Ectodermal cell (in vitro differentiated cells): ENCODE results near the gene PPP1R14B.

ENCODE experiments used
- H3K27ac ChIP-seq: 2 replicates; pipeline ENCODE4 v1.7.0; 2013; ENCODE audit warnings: mild to moderate bottlenecking, low read depth, low read length; ENCODE audit not compliant: insufficient read depth, poor library complexity, severe bottlenecking
- H3K27me3 ChIP-seq: 2 replicates; pipeline ENCODE4 v1.7.0; 2013; ENCODE audit warnings: mild to moderate bottlenecking, low read length; ENCODE audit not compliant: insufficient read depth, control insufficient read depth, poor library complexity, severe bottlenecking
- H3K36me3 ChIP-seq: one replicate; pipeline ENCODE4 v1.7.0; 2013; ENCODE audit warnings: low read length; ENCODE audit not compliant: control insufficient read depth, insufficient read depth
- H3K4me1 ChIP-seq: one replicate; pipeline ENCODE4 v1.7.0; 2013; ENCODE audit warnings: low read length; ENCODE audit not compliant: control insufficient read depth, insufficient read depth
- H3K4me3 ChIP-seq: 2 replicates; pipeline ENCODE4 v1.7.0; 2013; ENCODE audit warnings: low read depth, low read length, control low read depth; ENCODE audit not compliant: insufficient read depth
- H3K9me3 ChIP-seq: 2 replicates; pipeline ENCODE4 v1.7.0; 2013; ENCODE audit warnings: mild to moderate bottlenecking, low read length, moderate library complexity; ENCODE audit not compliant: control insufficient read depth
- WGBS, 2 experiments: methylation state at CpG; one replicate each; pipeline ENCODE4 v1.1.7; 2013; ENCODE audit warnings: missing lambda C conversion rate in 2 of 2; 5-methylcytosine and 5-hydroxymethylcytosine counted together

The PPP1R14B gene

DNA sequence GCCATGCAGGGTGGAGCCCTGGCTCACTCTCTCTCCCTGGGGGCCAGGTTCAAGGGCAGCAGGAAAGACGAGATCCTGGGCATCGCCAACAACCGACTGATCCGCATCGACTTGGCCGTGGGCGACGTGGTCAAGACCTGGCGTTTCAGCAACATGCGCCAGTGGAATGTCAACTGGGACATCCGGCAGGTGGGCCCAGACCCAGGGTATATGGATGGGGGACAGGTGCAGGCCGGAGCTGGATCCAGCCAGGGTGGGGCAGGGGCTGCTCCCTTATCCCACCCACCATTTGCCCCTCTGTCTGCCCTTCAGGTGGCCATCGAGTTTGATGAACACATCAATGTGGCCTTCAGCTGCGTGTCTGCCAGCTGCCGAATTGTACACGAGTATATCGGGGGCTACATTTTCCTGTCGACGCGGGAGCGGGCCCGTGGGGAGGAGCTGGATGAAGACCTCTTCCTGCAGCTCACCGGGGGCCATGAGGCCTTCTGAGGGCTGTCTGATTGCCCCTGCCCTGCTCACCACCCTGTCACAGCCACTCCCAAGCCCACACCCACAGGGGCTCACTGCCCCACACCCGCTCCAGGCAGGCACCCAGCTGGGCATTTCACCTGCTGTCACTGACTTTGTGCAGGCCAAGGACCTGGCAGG is 23.6 kb downstream of the PPP1R14B start:
- Histone ChIP-seq H3K27me3 (no peaks in the 10 kb centered on the region), H3K4me3 (no peak overlapping the region), H3K4me1 (peaks cover 15% of the 10 kb centered on the region), H3K36me3 (no peaks in the 10 kb centered on the region), H3K27ac (no peak overlapping the region), H3K9me3 (no peaks in the 10 kb centered on the region)
- WGBS, 2 experiments: 95% methylated on average over 24 of the region's 24 CpGs

DNA sequence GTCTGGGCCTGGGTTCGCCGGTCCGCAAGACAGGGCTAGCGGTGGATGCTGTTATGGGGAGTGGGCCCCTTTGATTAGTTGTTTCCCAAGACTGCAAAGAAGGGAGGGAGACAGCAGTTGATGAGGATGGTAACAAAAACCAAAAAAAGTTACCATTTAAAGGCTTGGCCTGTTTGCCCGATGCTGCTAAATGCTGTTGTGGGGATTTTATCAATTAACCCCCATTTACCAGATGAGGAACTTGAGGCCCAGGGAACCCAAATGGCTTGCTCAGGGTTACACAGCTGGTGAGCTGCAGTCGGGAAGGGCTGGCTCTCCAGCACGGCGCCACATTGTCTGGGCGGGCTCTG is 24.1 kb downstream of the PPP1R14B start:
- no peaks in the 10 kb centered on the region for H3K9me3 ChIP-seq
- WGBS, 2 experiments: 88 to 90% methylated on average over 9 of the region's 9 CpGs
- no peaks in the 10 kb centered on the region for H3K27me3 ChIP-seq
- no peaks in the 10 kb centered on the region for H3K36me3 ChIP-seq
- no peak overlapping the region for H3K4me3 ChIP-seq
- no peak overlapping the region for H3K27ac ChIP-seq
- peaks cover 15% of the 10 kb centered on the region for H3K4me1 ChIP-seq

DNA sequence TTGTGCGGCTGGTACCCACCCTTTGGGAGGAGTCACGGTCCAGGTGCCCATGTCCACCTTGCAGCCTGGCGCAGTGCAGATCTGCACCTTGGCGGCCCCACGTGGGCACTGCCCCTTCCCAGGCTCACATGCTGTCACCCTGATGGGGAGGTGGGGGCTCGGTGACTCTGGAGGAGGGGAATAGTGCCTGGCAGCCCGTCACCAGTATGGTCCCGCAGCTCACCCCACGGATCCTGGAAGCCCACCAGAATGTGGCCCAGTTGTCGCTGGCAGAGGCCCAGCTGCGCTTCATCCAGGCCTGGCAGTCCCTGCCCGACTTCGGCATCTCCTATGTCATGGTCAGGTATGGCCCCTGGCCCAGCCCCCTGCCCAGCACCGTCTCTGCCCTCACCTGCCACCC is 25.9 kb downstream of the PPP1R14B start:
- peaks cover 2% of the 10 kb centered on the region for H3K4me1 ChIP-seq
- no peaks in the 10 kb centered on the region for H3K9me3 ChIP-seq
- no peak overlapping the region for H3K27ac ChIP-seq
- H3K36me3 ChIP-seq: no peaks in the 10 kb centered on the region
- H3K27me3 ChIP-seq: no peaks in the 10 kb centered on the region
- 94 to 95% methylated on average over 14 of the region's 14 CpGs for WGBS, 2 experiments
- no peak overlapping the region for H3K4me3 ChIP-seq

DNA sequence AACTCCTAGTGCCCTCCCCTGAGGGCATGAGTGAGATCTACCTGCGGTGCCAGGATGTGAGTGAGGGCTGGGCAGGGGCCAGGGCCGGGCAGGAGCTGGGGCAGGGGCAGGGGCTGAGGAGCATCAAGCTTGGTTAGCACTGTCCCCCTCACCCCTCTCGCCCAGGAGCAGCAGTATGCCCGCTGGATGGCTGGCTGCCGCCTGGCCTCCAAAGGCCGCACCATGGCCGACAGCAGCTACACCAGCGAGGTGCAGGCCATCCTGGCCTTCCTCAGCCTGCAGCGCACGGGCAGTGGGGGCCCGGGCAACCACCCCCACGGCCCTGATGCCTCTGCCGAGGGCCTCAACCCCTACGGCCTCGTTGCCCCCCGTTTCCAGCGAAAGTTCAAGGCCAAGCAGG is 26.5 kb downstream of the PPP1R14B start:
- H3K27ac ChIP-seq: no peak overlapping the region
- no peaks in the 10 kb centered on the region for H3K9me3 ChIP-seq
- H3K27me3 ChIP-seq: no peaks in the 10 kb centered on the region
- H3K36me3 ChIP-seq: no peaks in the 10 kb centered on the region
- no peaks in the 10 kb centered on the region for H3K4me1 ChIP-seq
- WGBS, 2 experiments: 93 to 94% methylated on average over 17 of the region's 17 CpGs
- H3K4me3 ChIP-seq: no peak overlapping the region

DNA sequence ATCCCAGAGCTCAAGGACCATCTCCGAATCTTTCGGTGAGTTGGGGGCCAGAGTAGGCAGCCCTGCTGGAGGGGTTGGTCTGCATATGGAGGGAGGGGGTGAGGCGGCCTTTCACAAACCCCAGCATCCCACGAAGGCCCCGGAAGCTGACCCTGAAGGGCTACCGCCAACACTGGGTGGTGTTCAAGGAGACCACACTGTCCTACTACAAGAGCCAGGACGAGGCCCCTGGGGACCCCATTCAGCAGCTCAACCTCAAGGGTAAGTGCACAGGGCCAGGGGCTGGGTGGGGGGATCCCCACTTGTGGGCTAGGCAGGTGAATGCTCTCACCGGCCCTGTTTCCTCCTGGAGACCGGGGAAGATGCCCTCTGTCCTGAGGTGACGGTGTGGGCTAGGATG is 27.0 kb downstream of the PPP1R14B start:
- H3K27me3 ChIP-seq: no peaks in the 10 kb centered on the region
- no peaks in the 10 kb centered on the region for H3K36me3 ChIP-seq
- H3K27ac ChIP-seq: no peak overlapping the region
- no peaks in the 10 kb centered on the region for H3K9me3 ChIP-seq
- H3K4me3 ChIP-seq: no peak overlapping the region
- no peaks in the 10 kb centered on the region for H3K4me1 ChIP-seq
- 94% methylated on average over 10 of the region's 10 CpGs for WGBS, 2 experiments

DNA sequence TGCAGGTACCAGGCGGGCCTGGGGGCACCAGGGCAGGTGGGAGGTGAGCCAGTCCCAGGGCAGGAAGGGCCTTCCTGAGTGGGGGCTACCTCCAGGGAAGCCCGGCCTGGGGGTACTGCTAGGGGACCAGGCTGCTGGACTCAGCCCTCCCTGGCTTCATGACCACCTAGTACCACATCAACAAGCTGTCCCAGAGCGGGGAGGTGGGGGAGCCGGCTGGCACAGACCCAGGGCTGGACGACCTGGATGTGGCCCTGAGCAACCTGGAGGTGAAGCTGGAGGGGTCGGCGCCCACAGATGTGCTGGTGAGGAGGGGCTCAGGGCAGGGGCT is 27.4 kb downstream of the PPP1R14B start:
- Histone ChIP-seq H3K27me3 (no peaks in the 10 kb centered on the region), H3K4me1 (no peaks in the 10 kb centered on the region), H3K9me3 (no peaks in the 10 kb centered on the region), H3K4me3 (no peak overlapping the region), H3K27ac (no peak overlapping the region), H3K36me3 (no peaks in the 10 kb centered on the region)
- 94 to 95% methylated on average over 7 of the region's 7 CpGs for WGBS, 2 experiments

DNA sequence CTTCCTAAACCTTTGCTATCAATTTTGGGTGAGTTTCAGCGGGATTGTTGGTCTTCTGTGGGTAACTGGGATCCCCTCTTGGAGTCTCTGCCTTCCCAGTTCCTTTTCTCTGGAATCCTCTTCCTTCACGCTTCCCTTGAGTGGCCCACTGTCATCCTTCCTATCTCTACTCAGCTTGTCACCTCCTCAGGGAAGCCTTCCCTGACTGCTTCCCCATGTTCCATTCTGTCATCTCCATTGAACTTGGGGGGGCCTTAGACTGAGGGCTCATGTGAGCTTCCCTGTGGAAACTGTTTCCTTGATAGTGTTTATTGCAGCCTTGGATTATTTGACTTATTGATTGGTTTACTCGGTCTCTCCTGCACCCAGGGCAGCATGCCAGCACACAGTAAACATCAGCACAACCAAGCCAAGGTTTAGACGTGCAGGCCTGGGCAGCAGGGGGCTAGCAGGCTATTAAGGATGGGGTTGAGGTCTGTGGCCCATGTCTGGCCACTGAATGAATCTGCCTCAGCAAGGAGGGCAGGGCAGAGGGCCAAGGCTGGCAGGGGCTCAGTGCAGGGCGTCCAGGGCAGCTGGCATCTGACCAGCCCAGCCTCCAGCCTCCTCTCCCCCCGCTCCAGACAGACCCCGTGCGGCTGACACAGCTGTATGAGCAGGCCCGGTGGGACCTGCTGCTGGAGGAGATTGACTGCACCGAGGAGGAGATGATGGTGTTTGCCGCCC is 28.0 kb downstream of the PPP1R14B start:
- Histone ChIP-seq H3K36me3 (no peaks in the 10 kb centered on the region), H3K9me3 (no peaks in the 10 kb centered on the region), H3K4me3 (no peak overlapping the region), H3K27ac (no peak overlapping the region), H3K4me1 (no peaks in the 10 kb centered on the region), H3K27me3 (no peaks in the 10 kb centered on the region)
- WGBS, 2 experiments: 90 to 93% methylated on average over 11 of the region's 11 CpGs

DNA sequence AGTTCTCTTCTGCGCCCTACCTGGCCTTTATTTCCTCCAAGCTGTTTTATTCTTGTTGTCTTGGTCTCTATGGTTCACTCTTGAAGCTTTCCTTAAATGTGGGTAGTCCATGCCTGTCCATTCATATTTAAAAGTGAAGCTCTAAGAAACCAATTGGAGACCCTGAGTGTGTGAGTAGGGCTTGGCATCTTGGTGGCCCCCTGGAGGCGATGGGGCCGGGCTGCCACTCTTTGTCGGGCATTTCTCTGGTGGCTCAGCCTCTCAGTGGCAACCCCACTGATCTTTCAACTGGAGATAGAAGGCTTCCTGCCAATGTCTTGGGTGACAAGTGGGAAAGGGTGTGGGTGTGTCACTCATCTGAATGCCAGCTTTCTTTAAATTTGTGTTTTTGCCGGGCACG is 29.9 kb downstream of the PPP1R14B start:
- H3K27me3 ChIP-seq: no peaks in the 10 kb centered on the region
- no peak overlapping the region for H3K27ac ChIP-seq
- WGBS, 2 experiments: 85 to 92% methylated on average over 6 of the region's 6 CpGs
- no peak overlapping the region for H3K4me3 ChIP-seq
- H3K9me3 ChIP-seq: no peaks in the 10 kb centered on the region
- no peaks in the 10 kb centered on the region for H3K36me3 ChIP-seq
- H3K4me1 ChIP-seq: no peaks in the 10 kb centered on the region

DNA sequence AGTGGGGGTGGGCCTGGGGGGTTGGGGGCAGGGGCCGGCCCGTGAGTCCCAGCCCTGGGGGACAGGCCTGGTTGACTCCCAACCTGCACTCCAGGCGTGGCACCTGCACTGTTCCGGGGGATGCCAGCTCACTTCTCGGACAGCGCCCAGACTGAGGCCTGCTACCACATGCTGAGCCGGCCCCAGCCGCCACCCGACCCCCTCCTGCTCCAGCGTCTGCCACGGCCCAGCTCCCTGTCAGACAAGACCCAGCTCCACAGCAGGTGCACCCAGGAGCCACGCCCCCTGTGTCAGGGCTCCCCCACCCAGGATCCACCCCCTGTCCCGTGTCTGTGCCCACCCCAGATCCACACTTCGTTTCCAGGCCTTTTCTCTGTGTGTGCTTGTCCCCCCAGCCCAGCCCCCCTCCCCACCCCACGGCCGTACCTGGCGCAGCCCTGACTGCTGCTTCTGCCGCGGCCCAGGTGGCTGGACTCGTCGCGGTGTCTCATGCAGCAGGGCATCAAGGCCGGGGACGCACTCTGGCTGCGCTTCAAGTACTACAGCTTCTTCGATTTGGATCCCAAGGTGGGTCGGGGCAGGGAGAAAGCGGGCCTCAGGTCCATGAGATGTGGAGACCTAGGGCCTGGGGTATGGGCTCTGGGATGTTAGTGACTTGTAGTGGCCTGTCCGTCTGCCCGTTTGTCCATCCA is 35.4 kb downstream of the PPP1R14B start:
- Histone ChIP-seq H3K27me3 (no peaks in the 10 kb centered on the region), H3K4me1 (no peaks in the 10 kb centered on the region), H3K9me3 (no peaks in the 10 kb centered on the region), H3K4me3 (no peak overlapping the region), H3K27ac (no peak overlapping the region), H3K36me3 (no peaks in the 10 kb centered on the region)
- WGBS, 2 experiments: 94 to 95% methylated on average over 30 of the region's 30 CpGs

DNA sequence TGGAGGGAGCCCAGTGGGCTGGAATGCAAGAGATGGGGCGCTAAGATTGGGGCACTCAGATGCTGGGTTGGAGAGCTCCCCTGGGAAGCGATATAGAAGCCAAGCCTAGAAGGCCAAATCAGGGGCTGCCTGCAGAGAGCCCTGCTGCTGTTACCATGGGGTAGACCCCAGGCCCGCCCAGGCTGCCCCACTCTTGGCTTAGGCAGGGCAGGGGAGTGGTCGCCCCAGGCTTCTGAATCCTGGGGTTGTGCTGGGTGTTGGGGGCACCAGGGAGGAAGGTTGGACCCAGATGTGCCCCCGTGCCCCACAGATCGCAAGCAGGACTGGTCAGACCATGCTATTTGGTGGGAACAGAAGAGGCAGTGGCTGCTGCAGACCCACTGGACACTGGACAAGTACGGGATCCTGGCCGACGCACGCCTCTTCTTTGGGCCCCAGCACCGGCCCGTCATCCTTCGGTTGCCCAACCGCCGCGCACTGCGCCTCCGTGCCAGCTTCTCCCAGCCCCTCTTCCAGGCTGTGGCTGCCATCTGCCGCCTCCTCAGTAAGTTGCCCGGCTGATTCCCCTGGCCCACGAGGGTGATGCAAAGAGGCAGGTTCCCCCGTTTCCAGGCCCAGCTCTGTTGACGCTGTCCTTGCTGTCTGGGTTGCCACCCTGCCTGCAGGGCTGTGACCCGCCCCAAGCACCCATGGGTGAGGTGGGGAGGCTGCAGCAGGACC is 36.3 kb downstream of the PPP1R14B start:
- H3K4me3 ChIP-seq: no peak overlapping the region
- H3K4me1 ChIP-seq: no peaks in the 10 kb centered on the region
- no peaks in the 10 kb centered on the region for H3K9me3 ChIP-seq
- WGBS, 2 experiments: 95 to 96% methylated on average over 24 of the region's 24 CpGs
- H3K36me3 ChIP-seq: peaks cover 1% of the 10 kb centered on the region
- H3K27me3 ChIP-seq: no peaks in the 10 kb centered on the region
- H3K27ac ChIP-seq: no peak overlapping the region
